NCI-H2081 treated with DMSO at 0.1 percent for 48 hours (cell line): ENCODE results near the gene EFEMP1.

Source experiments
- DNase-seq: peaks from one replicate; lab custom pipeline; 2025; lab: John Stamatoyannopoulos, UW

EFEMP1 gene

GRCh38 chr2:55932843-55933242 is 9.3 kb upstream of the EFEMP1 start:
- no peak for DNase-seq

GRCh38 chr2:55931281-55931680 is 7.7 kb upstream of the EFEMP1 start:
- DNase-seq, result no peak

- DNase-seq, result no peak
Observed at GRCh38 chr2:55929476-55929875, 5.9 kb upstream of the EFEMP1 start.

GRCh38 chr2:55926974-55927373 is 3.4 kb upstream of the EFEMP1 start:
- DNase-seq, result no peak

GRCh38 chr2:55926246-55926645 is 2.7 kb upstream of the EFEMP1 start:
- DNase-seq, result no peak

- DNase-seq, result no peak
Observed at GRCh38 chr2:55923982-55924321, 370 bp upstream of the EFEMP1 start.

- no peak for DNase-seq
Observed at GRCh38 chr2:55922291-55922907, 1.2 kb downstream of the EFEMP1 start.

GRCh38 chr2:55919574-55919973 is 4.0 kb downstream of the EFEMP1 start:
- DNase-seq, result no peak

- no peak for DNase-seq
Observed at GRCh38 chr2:55918856-55919255, 4.7 kb downstream of the EFEMP1 start.

GRCh38 chr2:55917713-55918390 is 5.7 kb downstream of the EFEMP1 start:
- DNase-seq, result no peak

GRCh38 chr2:55917117-55917516 is 6.5 kb downstream of the EFEMP1 start:
- DNase-seq, result no peak

GRCh38 chr2:55916473-55917049 is 7.0 kb downstream of the EFEMP1 start:
- no peak for DNase-seq

GRCh38 chr2:55914786-55915185 is 8.8 kb downstream of the EFEMP1 start:
- no peak for DNase-seq

- DNase-seq, result no peak
Observed at GRCh38 chr2:55912926-55913325, 10.7 kb downstream of the EFEMP1 start.

GRCh38 chr2:55910077-55910476 is 13.5 kb downstream of the EFEMP1 start:
- DNase-seq, result no peak

GRCh38 chr2:55907686-55908085 is 15.9 kb downstream of the EFEMP1 start:
- DNase-seq, result no peak

- no peak for DNase-seq
Observed at GRCh38 chr2:55906993-55907392, 16.6 kb downstream of the EFEMP1 start.

- no peak for DNase-seq
Observed at GRCh38 chr2:55903727-55904126, 19.9 kb downstream of the EFEMP1 start.

GRCh38 chr2:55902971-55903370 is 20.6 kb downstream of the EFEMP1 start:
- no peak for DNase-seq

- no peak for DNase-seq
Observed at GRCh38 chr2:55902429-55902828, 21.2 kb downstream of the EFEMP1 start.

- DNase-seq, result no peak
Observed at GRCh38 chr2:55901941-55902340, 21.6 kb downstream of the EFEMP1 start.

- DNase-seq, result no peak
Observed at GRCh38 chr2:55901322-55901721, 22.3 kb downstream of the EFEMP1 start.

GRCh38 chr2:55899881-55900280 is 23.7 kb downstream of the EFEMP1 start:
- DNase-seq, result no peak
